GM12878 (cell line): ENCODE data around the gene NUAK1.
"Not testable (repeated sequence)": the region's sequence is repeated elsewhere in the genome, so short reads cannot be mapped to it uniquely, and the experiment has no call there.

Experiments used
- CTCF ChIP-seq, 3 experiments: IDR thresholded peaks in 2 of 3; conservative IDR thresholded peaks in 1 of 3; 2 replicates each; pipeline ENCODE4 v1.5.1; 2011; ENCODE audit warnings: low read depth in 3 of 3, low read length in 3 of 3, mild to moderate bottlenecking in 3 of 3, control low read depth in 2 of 3, moderate library complexity in 2 of 3, inconsistent platforms in 1 of 3, mixed read lengths in 1 of 3; ENCODE audit not compliant: control insufficient read depth in 2 of 3, insufficient read depth in 1 of 3; ENCODE audit errors: extremely low read depth in 1 of 3
- ZNF592 ChIP-seq: fragments of 450-650 bp; IDR thresholded peaks from 2 replicates; pipeline ENCODE4 v1.6.1; 2017; ENCODE audit warnings: mild to moderate bottlenecking, moderate library complexity

- TF ChIP-seq ZNF592; CTCF (IDR thresholded peaks at IDR 0.05 in 2 of 3, conservative IDR thresholded peaks at IDR 0.05 in 1 of 3; ENCODE audit: control insufficient read depth in 2 of 3, extremely low read depth in 1 of 3, insufficient read depth in 1 of 3, low read depth in 3 of 3, low read length in 3 of 3): not testable (repeated sequence)
Observed at GRCh38 chr12:106141920-106142319, 3.2 kb upstream of the NUAK1 start.
